Gastrocnemius medialis (tissue), 4 donors: Measurements from ENCODE around the gene ENOPH1. TPM values are rescaled to one million over a fixed set of nuclear protein-coding genes. Genes with fewer than 3 reads are reported as not detected.

Experiments used
- ATAC-seq, 2 donors: fragments of 150-250 bp; one replicate each; pipeline ENCODE4 v1.9.1; 2016
- DNase-seq, 2 donors: peaks; one replicate each; pipeline ENCODE4 v3.0.0-alpha.2; 2019
- H3K27ac ChIP-seq, 4 donors: fragments of 200-600 bp; sonication (generic); 1 replicate in 1 of 4; 2 replicates in 3 of 4; pipeline ENCODE4 v1.5.1; 2016 to 2018; ENCODE audit warnings: mild to moderate bottlenecking in 2 of 4, moderate library complexity in 1 of 4
- H3K27me3 ChIP-seq, 3 donors: fragments of 200-600 bp; sonication (generic) in 2 of 3; 1 replicate in 1 of 3; 2 replicates in 2 of 3; pipeline versions ENCODE4 v1.5.1 to v1.6.0; 2016 to 2019; ENCODE audit warnings: mild to moderate bottlenecking in 1 of 3, moderate library complexity in 1 of 3
- H3K36me3 ChIP-seq, 2 donors: fragments of 200-600 bp; sonication (generic) in 1 of 2; one replicate each; pipeline ENCODE4 v1.5.1; 2017 to 2018
- H3K4me1 ChIP-seq, 2 donors: fragments of 200-600 bp; sonication (generic) in 1 of 2; one replicate each; pipeline ENCODE4 v1.5.1; 2016 to 2017; ENCODE audit warnings: mild to moderate bottlenecking in 2 of 2
- H3K4me3 ChIP-seq, 4 donors: fragments of 200-600 bp; sonication (generic) in 3 of 4; 1 replicate in 1 of 4; 2 replicates in 3 of 4; pipeline ENCODE4 v1.5.1; 2016 to 2019; ENCODE audit warnings: mild to moderate bottlenecking in 2 of 4
- H3K9me3 ChIP-seq, 3 donors: fragments of 200-600 bp; sonication (generic) in 2 of 3; 1 replicate in 1 of 3; 2 replicates in 2 of 3; pipeline ENCODE4 v1.5.1; 2016 to 2019
- POLR2A ChIP-seq, 2 donors: fragments of 450-650 bp; IDR thresholded peaks; one replicate each; pipeline ENCODE4 v1.6.1; 2017; ENCODE audit warnings: antibody characterized with exemption in 2 of 2, mild to moderate bottlenecking in 2 of 2, moderate library complexity in 2 of 2
- in situ Hi-C, 4 donors: fragments of 200-750 bp; cut with MboI; loops; one replicate each; pipeline versions ENCODE4 v1.15.0 to v1.8.0; 2017; ENCODE audit warnings: low sequenced_read_pairs in 4 of 4
- intact Hi-C: fragments of 100-400 bp; cut with DNase I; formaldehyde crosslinking; loops from one replicate; pipeline ENCODE4 v1.15.1; 2023; ENCODE audit warnings: low total_unique reads
- total RNA-seq, 4 donors: library from RNA; depleted of rRNA; stranded (reverse); fragments of >200 nt; gene quantifications; one replicate each; pipeline versions ENCODE4 v1.1.0 to v1.2.3, GENCODE V29; 2016
- TF ChIP-seq, protein P1 (sequence below), 5 experiments: fragments of 450-650 bp in 3 of 5; fragments of 200-600 bp in 2 of 5; sonication (generic) in 2 of 5; IDR thresholded peaks in 4 of 5; conservative IDR thresholded peaks in 1 of 5; 1 replicate in 4 of 5; 2 replicates in 1 of 5; pipeline ENCODE4 v1.5.1; 2016 to 2019; ENCODE audit warnings: antibody characterized with exemption in 5 of 5, mild to moderate bottlenecking in 3 of 5, moderate library complexity in 3 of 5

Gene ENOPH1
- total RNA-seq, 4 donors from 2014 or later = 7.1 to 15.9 (median 14.8) TPM

DNA sequence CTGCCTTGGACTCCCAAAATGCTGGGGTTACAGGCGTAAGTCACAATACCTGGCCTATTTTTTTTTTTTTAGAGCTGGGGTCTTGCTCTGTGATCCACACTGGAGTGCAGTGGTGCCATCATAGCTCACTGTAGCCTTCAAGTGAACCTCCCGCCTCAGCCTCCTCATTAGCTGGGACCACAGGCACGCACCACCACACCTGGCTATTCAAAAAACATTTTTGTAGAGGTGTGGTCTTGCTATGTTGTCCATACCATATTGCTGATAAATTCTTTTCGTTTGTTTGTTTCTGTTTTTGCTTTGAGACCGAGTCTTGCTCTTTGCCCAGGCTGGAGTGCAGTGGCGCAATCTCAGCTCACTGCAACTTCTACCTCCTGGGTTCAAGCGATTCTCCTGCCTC is 21.6 kb downstream of the ENOPH1 start:
- no peak for TF ChIP-seq POLR2A (IDR thresholded peaks at IDR 0.05)
- TF ChIP-seq, protein P1, sequence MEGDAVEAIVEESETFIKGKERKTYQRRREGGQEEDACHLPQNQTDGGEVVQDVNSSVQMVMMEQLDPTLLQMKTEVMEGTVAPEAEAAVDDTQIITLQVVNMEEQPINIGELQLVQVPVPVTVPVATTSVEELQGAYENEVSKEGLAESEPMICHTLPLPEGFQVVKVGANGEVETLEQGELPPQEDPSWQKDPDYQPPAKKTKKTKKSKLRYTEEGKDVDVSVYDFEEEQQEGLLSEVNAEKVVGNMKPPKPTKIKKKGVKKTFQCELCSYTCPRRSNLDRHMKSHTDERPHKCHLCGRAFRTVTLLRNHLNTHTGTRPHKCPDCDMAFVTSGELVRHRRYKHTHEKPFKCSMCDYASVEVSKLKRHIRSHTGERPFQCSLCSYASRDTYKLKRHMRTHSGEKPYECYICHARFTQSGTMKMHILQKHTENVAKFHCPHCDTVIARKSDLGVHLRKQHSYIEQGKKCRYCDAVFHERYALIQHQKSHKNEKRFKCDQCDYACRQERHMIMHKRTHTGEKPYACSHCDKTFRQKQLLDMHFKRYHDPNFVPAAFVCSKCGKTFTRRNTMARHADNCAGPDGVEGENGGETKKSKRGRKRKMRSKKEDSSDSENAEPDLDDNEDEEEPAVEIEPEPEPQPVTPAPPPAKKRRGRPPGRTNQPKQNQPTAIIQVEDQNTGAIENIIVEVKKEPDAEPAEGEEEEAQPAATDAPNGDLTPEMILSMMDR (IDR thresholded peaks at IDR 0.05 in 4 of 5, conservative IDR thresholded peaks at IDR 0.05 in 1 of 5) = no peak
- Histone ChIP-seq H3K4me1 (no peaks in the 10 kb centered on the region), H3K27me3 (no peaks in the 10 kb centered on the region), H3K9me3 (no peaks in the 10 kb centered on the region), H3K27ac (no peak overlapping the region), H3K4me3 (no peak overlapping the region), H3K36me3 (peaks cover 0 to 24% of the 10 kb centered on the region in 2 donors)
- no peak for DNase-seq
- ATAC-seq = no peak
- in situ Hi-C loops = loop anchor here in 3 of 4 donors (25.0 kb wide), 1 partner anchor 810 kb away; no protein-coding TSS in a partner anchor
- intact Hi-C loops = no loop called here

DNA sequence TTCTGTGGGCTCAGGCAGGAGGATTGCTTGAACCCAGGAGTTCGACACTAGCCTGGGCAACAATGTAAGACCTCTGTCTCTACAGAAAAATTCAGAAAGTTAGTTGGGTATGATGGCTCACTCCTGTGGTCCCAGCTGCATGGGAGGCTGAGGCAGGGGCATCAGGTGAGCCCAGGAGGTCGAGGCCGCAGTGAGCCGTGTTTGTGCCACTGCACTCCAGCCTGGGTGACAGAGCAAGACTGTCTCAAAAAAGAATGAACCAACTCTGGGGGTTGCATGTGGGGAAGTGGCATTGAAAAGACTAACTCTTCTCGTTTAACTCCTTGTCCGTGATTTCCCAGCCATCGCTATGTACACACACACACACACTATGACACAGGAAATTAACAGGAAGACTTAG is 26.9 kb downstream of the ENOPH1 start:
- H3K4me3 ChIP-seq = no peak overlapping the region
- H3K27ac ChIP-seq = no peak overlapping the region
- peaks cover 0 to 29% of the 10 kb centered on the region in 2 donors for H3K36me3 ChIP-seq
- ATAC-seq (no peak), DNase-seq (no peak)
- no peaks in the 10 kb centered on the region for H3K27me3 ChIP-seq
- in situ Hi-C loops = loop anchor here in 3 of 4 donors (25.0 kb wide), 1 partner anchor 805 kb away; no protein-coding TSS in a partner anchor
- no peaks in the 10 kb centered on the region for H3K4me1 ChIP-seq
- TF ChIP-seq, protein P1 (IDR thresholded peaks at IDR 0.05 in 4 of 5, conservative IDR thresholded peaks at IDR 0.05 in 1 of 5) = no peak
- no peak for TF ChIP-seq POLR2A (IDR thresholded peaks at IDR 0.05)
- intact Hi-C loops = no loop called here
- H3K9me3 ChIP-seq = no peaks in the 10 kb centered on the region

DNA sequence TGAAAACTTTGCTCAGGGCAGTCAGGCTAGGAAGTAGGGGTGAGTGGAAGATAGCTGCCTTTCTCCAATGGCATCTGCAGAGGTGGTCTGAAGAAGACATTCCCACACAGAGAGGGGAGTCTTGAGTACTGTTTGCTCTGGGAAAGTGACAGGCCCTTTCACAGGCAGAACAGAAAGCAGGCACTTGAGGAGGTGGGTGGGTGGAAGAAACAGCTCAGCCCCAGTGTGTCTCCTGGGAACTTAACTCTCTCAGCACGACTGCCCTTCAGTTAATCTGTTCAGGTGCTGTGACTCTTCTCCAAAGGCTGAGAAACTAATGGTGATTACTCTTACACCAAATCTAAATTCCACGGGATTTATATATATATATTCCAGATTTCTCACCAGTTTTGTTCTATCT is 28.3 kb downstream of the ENOPH1 start:
- ATAC-seq = no peak
- Histone ChIP-seq H3K4me3 (no peak overlapping the region), H3K27ac (no peak overlapping the region), H3K9me3 (no peaks in the 10 kb centered on the region), H3K36me3 (peaks cover 0 to 17% of the 10 kb centered on the region in 2 donors), H3K4me1 (peaks cover 0 to 5% of the 10 kb centered on the region in 2 donors), H3K27me3 (no peaks in the 10 kb centered on the region)
- intact Hi-C loops (no loop called here), in situ Hi-C loops (loop anchor here in 3 of 4 donors (25.0 kb wide), 1 partner anchor 804 kb away; no protein-coding TSS in a partner anchor)
- TF ChIP-seq, protein P1 (IDR thresholded peaks at IDR 0.05 in 4 of 5, conservative IDR thresholded peaks at IDR 0.05 in 1 of 5) = no peak
- no peak for TF ChIP-seq POLR2A (IDR thresholded peaks at IDR 0.05)
- DNase-seq = no peak

DNA sequence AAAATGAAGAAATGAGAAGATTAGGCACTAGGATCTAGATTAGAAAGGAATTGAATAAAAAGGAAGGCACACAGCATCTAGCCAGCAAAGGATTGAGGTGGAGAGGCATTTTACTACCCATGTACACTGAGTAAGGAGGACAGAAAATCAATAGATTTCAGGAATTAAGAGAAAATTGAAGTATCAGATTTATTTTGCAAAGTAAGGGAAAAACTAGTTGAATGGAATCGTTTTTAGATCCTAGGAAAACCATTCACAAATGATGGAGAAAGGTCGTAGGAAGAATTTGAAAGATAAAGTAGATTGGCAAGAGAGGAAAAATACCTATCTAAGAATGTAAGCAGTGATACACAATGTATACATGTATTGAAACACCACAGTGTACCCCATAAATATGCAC is 31.3 kb downstream of the ENOPH1 start:
- in situ Hi-C loops (loop anchor here (5.0 to 25.0 kb wide), 4 partner anchors 273 to 801 kb away; partner anchors contain the start of gene SEC31A (in 1 of the 4)), intact Hi-C loops (loop anchor here (1.0 to 5.0 kb wide), 5 partner anchors 278 to 821 kb away; partner anchors contain the start of genes COPS4, COQ2 and SEC31A)
- TF ChIP-seq, protein P1 (IDR thresholded peaks at IDR 0.05 in 4 of 5, conservative IDR thresholded peaks at IDR 0.05 in 1 of 5) = no peak
- TF ChIP-seq POLR2A (IDR thresholded peaks at IDR 0.05) = no peak
- no peak overlapping the region for H3K4me3 ChIP-seq
- H3K27ac ChIP-seq = no peak overlapping the region
- no peak for DNase-seq
- ATAC-seq = no peak
- no peaks in the 10 kb centered on the region for H3K27me3 ChIP-seq
- no peaks in the 10 kb centered on the region for H3K9me3 ChIP-seq
- peaks cover 0 to 17% of the 10 kb centered on the region in 2 donors for H3K36me3 ChIP-seq
- H3K4me1 ChIP-seq = peaks cover 0 to 5% of the 10 kb centered on the region in 2 donors
